Subcutaneous adipose tissue (tissue), 4 donors: ENCODE measurements around the gene TMEM131L. TPM values are rescaled to one million over a fixed set of nuclear protein-coding genes. Genes with fewer than 3 reads are reported as not detected.

Experiments
- CTCF ChIP-seq: fragments of 450-650 bp; IDR thresholded peaks from one replicate; pipeline ENCODE4 v1.5.1; 2016; ENCODE audit warnings: low read depth, mild to moderate bottlenecking, control low read depth, antibody characterized with exemption, moderate library complexity
- total RNA-seq, 4 donors: library from RNA; depleted of rRNA; stranded (reverse); fragments of >200 nt; gene quantifications; one replicate each; pipeline ENCODE4 v1.1.0, GENCODE V29; 2016

TMEM131L gene
- total RNA-seq, 4 donors from 2014 or later: 24.7 to 43.5 (median 34.3) TPM

GRCh38 chr4:153438916-153439756 lies 27.0 kb upstream of the TMEM131L start:
- TF ChIP-seq CTCF: no peak

GRCh38 chr4:153439831-153440230 lies 26.3 kb upstream of the TMEM131L start:
- TF ChIP-seq CTCF: no peak

DNA sequence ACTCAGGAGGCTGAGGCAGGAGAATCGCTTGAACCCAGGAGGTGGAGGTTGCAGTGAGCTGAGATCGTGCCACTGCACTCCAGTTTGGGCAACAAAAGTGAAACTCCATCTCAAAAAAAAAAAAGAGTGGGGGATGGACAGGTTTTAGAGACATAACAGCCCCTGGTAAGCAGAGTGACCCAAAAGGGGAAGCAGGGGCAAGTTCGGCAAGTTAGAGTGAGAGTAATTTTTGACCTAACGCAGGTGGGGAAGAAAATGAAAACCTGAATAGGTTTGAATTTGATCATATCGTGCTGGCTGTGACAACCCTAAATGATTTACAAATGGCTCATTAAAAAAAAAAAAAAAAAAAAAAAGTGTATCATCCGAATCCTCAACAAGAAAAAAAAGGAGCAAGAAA lies 25.7 kb upstream of the TMEM131L start:
- TF ChIP-seq CTCF: no peak

GRCh38 chr4:153447175-153447905 lies 18.8 kb upstream of the TMEM131L start:
- no peak for TF ChIP-seq CTCF

DNA sequence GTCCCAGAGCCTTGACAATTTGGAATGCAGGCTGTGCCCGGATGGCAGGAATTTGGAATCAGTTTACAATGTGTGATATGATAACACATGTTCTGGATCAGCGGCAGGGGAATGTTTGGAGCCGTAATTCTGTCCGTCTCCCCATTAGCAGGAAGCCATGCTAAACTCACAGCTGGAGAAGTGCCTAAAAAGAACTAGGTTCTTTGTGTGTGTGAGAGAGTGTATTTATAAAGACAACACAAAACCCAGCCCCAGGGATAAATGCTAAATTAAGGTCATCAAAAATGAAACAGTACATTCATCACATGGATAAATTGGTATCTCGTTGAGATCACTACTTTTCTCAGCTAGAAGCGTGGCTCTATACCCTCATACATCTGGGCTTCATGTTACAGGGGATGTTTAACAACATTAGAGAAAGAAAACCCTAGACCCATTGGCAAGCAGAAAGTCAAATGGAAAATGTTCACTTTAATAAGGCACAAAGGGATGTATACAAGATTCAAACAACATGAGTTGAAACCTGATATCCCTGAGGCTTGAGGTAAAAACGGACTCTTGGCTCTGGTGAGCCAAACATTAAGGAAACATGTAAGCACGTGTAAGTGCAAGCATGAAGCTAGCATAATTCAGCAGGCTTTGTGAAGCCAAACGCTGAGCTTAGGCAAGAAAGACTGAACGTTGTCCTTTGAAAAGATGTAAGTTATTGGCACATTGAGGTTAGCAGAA lies 18.0 kb upstream of the TMEM131L start:
- no peak for TF ChIP-seq CTCF

GRCh38 chr4:153449338-153449737 lies 16.8 kb upstream of the TMEM131L start:
- TF ChIP-seq CTCF: no peak

GRCh38 chr4:153450544-153450917 lies 15.6 kb upstream of the TMEM131L start:
- no peak for TF ChIP-seq CTCF
